Activated naive CD4-positive, alpha-beta T cell treated with anti-CD3 and anti-CD28 coated beads, Interleukin-2, amount 50 U/mL, for 24 hours (primary cell): ENCODE measurements around the gene BEND2.
"Not testable (repeated sequence)": the region's sequence is repeated elsewhere in the genome, so short reads cannot be mapped to it uniquely, and the experiment has no call there.

ENCODE experiments used
- H3K27ac Mint-ChIP-seq: one replicate; pipeline ENCODE4 v1.8.0; 2021; ENCODE audit warnings: mild to moderate bottlenecking, mixed read lengths
- H3K27me3 Mint-ChIP-seq: one replicate; pipeline ENCODE4 v1.8.0; 2021; ENCODE audit warnings: mixed read lengths
- H3K36me3 Mint-ChIP-seq: one replicate; pipeline ENCODE4 v1.8.0; 2021; ENCODE audit warnings: mixed read lengths
- H3K4me1 Mint-ChIP-seq: one replicate; pipeline ENCODE4 v1.8.0; 2021; ENCODE audit warnings: mixed read lengths
- H3K4me3 Mint-ChIP-seq: one replicate; pipeline ENCODE4 v1.8.0; 2021; ENCODE audit warnings: mild to moderate bottlenecking, mixed read lengths
- H3K9me3 Mint-ChIP-seq: one replicate; pipeline ENCODE4 v1.8.0; 2021; ENCODE audit warnings: mixed read lengths

BEND2 gene

DNA sequence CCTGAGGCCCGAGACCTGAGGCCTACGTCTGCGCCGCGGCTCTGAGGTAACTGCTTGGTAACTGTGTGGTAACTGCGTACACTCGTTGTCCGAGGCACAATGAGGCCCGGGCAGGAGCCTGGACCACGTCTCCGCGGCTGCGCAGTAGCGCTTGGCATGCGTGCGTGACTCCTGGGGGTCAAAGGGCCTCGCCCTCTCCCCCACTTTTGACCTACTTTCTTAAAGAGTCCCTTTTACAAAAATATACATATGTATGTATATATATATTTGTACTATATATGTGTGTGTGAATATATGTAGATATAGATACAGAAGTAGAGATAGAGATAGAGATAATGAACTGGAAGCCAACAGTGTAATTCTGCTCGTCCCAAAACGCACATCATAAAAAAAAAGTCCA is at the start of gene BEND2:
Gene BEND2, minus strand, starts transcription at position 101 of the 400 bp plus-strand sequence. CDS start 136 bp downstream, outside the sequence.
- Mint-ChIP-seq H3K27me3 (no peaks in the 10 kb centered on the region), H3K9me3 (no peaks in the 10 kb centered on the region), H3K36me3 (no peaks in the 10 kb centered on the region), H3K4me1 (no peaks in the 10 kb centered on the region), H3K27ac (no peak within 1 kb of the TSS), H3K4me3 (no peak within 1 kb of the TSS)

DNA sequence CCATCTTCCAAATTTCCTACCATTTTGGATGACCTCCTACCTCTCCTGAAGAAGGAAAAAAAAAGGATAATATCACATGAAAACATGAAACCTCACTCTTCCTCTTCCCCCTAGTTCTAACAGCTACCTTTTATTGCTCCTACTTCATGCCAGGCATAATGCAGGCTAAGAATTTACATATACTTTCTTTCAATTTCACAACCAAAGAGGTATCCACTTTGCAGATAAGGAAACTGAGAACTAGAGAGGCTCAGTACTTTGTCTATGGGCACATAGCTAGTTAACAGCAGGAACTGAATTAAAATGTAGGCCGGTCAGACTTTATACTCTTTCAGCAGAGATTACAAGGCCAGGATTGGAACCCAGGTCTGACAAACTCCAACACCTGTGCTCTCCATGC is 34.4 kb upstream of the BEND2 start:
- Mint-ChIP-seq H3K4me3 (no peak overlapping the region), H3K9me3 (no peaks in the 10 kb centered on the region), H3K27me3 (no peaks in the 10 kb centered on the region), H3K27ac (no peak overlapping the region), H3K4me1 (no peaks in the 10 kb centered on the region), H3K36me3 (peaks cover 8% of the 10 kb centered on the region)

DNA sequence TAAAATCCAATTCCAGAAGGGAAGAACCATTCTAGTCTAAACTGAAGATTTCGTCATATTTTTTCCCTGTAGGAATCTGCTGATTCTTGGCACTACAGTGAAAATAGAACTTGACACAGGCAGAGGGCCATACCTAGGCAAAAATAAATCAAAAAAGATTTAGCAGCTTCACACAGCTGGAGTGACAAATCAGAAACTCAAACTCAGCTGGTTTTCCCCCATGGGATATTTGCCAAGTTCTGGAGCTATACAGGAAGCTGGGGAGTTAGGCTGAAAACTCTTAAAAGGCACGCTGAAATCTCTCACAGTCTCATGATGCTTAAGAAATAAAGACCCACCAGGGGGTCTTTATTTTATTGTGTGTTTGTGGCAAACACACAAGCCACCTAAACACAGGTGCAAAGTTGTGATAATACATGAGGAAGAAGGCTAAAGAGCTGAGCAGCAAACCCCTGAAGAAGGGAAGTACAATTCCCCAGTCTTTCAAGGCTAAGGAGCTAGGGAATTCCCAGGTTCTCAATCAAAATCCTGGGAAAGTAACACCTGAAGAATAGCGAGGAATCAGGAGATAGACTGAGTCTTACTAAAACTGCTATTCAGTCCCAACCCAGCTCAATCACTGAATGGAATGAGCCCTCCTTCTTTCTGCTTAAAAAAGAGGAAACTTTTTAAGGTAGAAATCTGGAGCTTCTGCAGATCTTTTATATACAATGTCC is 32.1 kb upstream of the BEND2 start:
- peaks cover 9% of the 10 kb centered on the region for H3K36me3 Mint-ChIP-seq
- no peaks in the 10 kb centered on the region for H3K9me3 Mint-ChIP-seq
- no peak overlapping the region for H3K4me3 Mint-ChIP-seq
- no peak overlapping the region for H3K27ac Mint-ChIP-seq
- H3K4me1 Mint-ChIP-seq = no peaks in the 10 kb centered on the region
- no peaks in the 10 kb centered on the region for H3K27me3 Mint-ChIP-seq

DNA sequence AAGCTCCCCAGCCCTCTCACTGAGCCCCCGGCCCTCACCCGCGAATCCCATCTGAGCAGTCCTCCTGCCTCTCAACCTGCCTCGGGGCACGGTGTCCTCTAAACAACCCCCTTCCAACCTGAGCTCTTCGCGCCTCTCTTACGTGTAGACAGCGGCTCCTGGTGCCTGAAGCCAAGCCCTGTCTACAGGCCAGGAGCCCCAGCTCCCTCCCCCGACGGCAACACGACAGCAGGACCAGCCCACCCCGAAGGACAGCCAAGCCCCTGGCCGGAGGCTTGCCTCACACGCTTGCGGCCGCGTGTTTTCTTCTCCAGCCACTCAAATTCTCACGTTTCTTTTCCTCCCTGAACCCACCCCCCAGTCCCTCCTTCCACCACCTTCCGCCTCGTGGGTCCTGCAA is 9.0 kb upstream of the BEND2 start:
- H3K4me1 Mint-ChIP-seq, H3K4me3 Mint-ChIP-seq, H3K27me3 Mint-ChIP-seq, H3K27ac Mint-ChIP-seq, H3K9me3 Mint-ChIP-seq, H3K36me3 Mint-ChIP-seq: not testable (repeated sequence)

DNA sequence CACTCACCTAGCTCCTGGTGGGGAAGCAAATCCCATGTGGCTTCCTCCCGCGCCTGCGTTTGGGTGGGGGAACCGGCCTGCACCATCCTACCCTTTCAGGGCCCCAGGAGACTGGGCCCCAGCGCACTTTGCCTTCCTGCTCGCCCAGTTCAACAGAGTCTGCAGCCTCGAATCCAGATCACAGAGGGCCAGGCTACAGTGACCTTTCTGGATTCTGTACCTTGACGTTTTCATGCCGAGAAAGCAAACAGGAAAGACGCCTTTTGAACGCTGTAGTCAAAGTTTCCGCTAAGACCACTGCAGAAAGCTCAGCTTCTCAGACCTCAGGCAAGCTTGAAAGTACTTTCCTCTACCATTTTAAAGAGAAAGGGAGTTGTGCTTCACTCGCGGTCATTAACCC is 7.4 kb upstream of the BEND2 start:
- Mint-ChIP-seq H3K27ac (no peak overlapping the region), H3K36me3 (no peaks in the 10 kb centered on the region), H3K4me3 (no peak overlapping the region), H3K27me3 (no peaks in the 10 kb centered on the region), H3K9me3 (no peaks in the 10 kb centered on the region), H3K4me1 (no peaks in the 10 kb centered on the region)

DNA sequence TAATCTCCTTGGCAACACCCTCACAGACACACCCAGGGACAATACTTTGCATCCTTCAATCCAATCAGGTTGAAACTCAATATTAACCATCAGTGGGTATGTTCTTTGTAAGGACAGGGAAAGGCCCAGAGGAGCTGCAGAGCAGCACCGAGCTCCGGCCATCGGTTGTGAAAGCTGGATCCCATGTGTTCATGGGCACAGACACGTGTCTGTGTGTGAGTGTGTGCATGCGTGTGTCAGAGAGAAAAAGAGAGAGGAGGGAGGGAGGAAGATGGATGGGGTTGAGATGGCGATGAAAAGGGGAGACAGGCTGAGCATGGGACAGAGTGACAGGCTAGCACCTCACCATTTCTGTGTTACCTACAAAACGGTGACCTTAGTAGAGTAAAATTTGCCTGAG is 6.8 kb upstream of the BEND2 start:
- Mint-ChIP-seq H3K27ac (no peak overlapping the region), H3K36me3 (no peaks in the 10 kb centered on the region), H3K4me1 (no peaks in the 10 kb centered on the region), H3K27me3 (no peaks in the 10 kb centered on the region), H3K9me3 (no peaks in the 10 kb centered on the region), H3K4me3 (no peak overlapping the region)

DNA sequence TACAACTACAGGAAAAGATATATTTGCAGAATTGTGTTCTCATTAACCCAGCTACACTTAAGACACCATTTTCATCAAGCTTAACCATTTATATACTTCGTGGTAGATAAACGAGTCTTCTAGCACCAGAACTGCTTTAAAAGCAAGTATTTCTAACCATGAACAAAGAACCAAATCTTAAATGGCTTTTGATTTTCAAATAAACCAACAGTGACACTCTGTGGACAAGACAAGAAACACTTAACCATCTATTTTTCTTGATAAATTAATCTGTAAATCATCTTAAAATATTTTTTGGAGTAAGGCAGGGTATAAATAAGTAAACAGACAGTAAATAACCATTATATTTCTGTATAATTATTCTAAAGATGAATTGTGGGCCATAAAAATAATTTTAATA is 10.2 kb downstream of the BEND2 start:
- no peak overlapping the region for H3K4me3 Mint-ChIP-seq
- H3K27me3 Mint-ChIP-seq = no peaks in the 10 kb centered on the region
- H3K4me1 Mint-ChIP-seq = no peaks in the 10 kb centered on the region
- no peak overlapping the region for H3K27ac Mint-ChIP-seq
- no peaks in the 10 kb centered on the region for H3K36me3 Mint-ChIP-seq
- no peaks in the 10 kb centered on the region for H3K9me3 Mint-ChIP-seq

DNA sequence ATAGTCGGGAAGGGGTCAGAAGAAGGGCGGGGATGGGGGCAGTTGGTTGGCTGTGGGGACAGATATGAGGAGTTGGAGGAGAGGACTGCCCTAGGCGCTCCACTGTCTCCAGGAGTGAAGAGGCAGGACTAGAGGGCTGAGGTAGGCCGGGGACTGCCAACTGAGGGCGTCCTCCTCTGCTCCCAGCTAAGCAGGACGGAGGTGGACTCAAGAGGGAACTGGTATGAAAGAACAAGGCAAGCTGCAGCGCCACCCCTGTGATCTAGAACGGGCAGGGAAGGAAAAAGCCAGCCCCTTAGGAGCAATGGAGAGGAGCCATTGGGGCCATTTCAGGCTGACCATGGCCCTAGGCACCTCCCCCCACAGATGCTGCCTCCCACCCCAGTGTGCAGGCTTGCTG is 14.0 kb downstream of the BEND2 start:
- H3K4me1 Mint-ChIP-seq = no peaks in the 10 kb centered on the region
- H3K27me3 Mint-ChIP-seq = no peaks in the 10 kb centered on the region
- no peak overlapping the region for H3K27ac Mint-ChIP-seq
- no peaks in the 10 kb centered on the region for H3K36me3 Mint-ChIP-seq
- H3K4me3 Mint-ChIP-seq = no peak overlapping the region
- H3K9me3 Mint-ChIP-seq = no peaks in the 10 kb centered on the region

DNA sequence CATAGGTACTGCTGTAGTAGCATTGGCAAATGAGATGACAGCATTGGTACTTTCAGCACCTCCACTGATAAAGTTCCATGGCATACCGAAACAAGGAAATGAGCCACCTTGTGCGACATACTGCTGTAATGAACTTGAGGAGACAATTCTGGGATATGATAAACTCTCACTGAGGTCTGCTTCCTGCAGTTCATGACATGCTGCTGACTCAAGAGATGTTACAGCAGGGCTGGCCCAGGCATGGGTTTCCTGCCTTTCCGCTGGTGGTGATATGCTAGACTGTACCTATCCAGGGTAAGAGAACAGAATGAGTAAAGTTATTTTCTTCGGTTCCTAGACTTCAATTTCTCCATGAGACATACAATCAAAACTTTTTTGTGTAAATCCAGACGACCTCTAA is 17.1 kb downstream of the BEND2 start:
- Mint-ChIP-seq H3K4me3 (no peak overlapping the region), H3K36me3 (no peaks in the 10 kb centered on the region), H3K27ac (no peak overlapping the region), H3K27me3 (no peaks in the 10 kb centered on the region), H3K4me1 (no peaks in the 10 kb centered on the region), H3K9me3 (no peaks in the 10 kb centered on the region)

DNA sequence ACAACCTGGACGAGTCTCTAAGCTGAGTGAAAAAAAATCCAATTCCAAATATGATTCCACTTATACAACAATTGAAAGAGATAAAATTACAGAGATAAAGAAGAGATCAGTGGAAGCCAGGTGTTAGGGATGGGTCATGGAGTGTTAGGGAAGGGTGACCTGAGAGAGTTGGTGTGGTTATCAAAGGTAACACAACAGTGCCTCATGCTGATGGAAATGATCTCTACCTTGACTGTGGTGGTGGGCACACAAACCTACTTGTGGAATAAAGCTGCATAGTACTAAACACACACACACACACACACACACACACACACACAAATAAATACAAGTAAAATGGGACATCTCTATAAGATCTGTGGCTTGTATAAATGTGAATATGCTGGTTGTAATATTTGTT is 26.0 kb downstream of the BEND2 start:
- Mint-ChIP-seq H3K27ac (no peak overlapping the region), H3K36me3 (no peaks in the 10 kb centered on the region), H3K27me3 (no peaks in the 10 kb centered on the region), H3K4me3 (no peak overlapping the region), H3K4me1 (no peaks in the 10 kb centered on the region), H3K9me3 (no peaks in the 10 kb centered on the region)

DNA sequence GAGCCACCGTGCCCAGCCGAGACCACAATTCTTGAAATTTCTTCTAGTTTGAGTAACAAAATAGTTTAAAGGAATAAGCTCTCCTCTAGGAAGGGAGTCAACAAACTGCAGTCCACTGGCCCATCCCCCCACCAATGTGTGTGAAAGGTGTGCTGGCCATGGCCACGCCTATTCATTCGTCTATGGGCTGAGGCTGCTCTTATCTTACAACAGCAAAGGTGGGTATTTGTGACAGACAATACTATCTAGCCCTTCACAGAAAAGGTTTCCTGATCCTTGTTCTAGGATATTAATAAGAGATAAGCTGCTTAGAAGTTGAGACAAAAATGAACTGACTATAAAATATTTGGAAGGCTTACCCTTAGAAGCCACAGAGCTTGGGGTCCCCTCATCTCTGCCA is 41.2 kb downstream of the BEND2 start:
- H3K9me3 Mint-ChIP-seq = no peaks in the 10 kb centered on the region

DNA sequence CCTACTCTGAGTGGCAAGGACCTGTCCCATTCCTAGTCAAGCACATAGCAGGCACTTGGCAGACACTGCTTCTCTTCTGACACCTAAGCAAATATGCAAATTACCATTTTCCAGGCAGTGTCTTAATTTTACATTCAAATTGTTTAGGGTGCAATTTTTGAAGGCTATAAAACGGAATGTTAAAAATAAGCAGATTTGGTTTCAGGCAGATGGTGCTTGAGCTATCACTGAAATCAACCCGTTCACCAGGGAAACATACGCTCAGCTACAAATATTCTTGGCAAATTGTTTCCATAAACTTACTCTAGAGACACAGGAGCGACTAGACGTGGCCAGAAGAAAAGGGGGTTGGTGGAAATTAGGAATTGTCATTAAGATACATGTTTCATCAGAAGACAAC is 45.7 kb downstream of the BEND2 start:
- Mint-ChIP-seq H3K9me3 (no peaks in the 10 kb centered on the region), H3K27ac (no peak overlapping the region), H3K4me3 (no peak overlapping the region), H3K27me3 (peaks cover 4% of the 10 kb centered on the region), H3K4me1 (no peaks in the 10 kb centered on the region), H3K36me3 (no peaks in the 10 kb centered on the region)

More for the DNA sequence above, 41.2 kb downstream of the BEND2 start:
- H3K36me3 Mint-ChIP-seq = no peaks in the 10 kb centered on the region
- H3K27me3 Mint-ChIP-seq = peaks cover 3% of the 10 kb centered on the region
- H3K4me3 Mint-ChIP-seq = no peak overlapping the region
- no peak overlapping the region for H3K27ac Mint-ChIP-seq
- H3K4me1 Mint-ChIP-seq = no peaks in the 10 kb centered on the region

DNA sequence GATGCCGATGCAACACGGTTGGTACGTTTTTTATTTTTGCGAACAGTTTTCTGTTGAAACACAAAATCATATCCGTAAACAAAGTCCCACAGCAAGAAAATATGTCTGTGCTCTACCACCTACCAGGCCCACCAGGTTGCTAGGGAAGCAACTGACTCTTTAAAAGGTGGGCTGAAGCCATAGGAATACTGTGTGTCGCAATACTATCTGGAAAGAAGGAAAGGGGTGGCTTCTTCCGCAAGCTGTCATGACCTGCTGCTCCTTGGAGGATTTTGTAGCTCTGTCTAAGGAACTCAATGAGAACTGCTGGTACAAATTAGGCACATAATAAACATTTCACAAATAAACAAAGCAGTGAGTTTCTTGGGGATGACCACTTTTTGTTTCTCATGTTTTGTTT is 46.5 kb downstream of the BEND2 start:
- H3K4me3 Mint-ChIP-seq = no peak overlapping the region
- H3K27me3 Mint-ChIP-seq = peaks cover 4% of the 10 kb centered on the region
- H3K4me1 Mint-ChIP-seq = no peaks in the 10 kb centered on the region
- no peak overlapping the region for H3K27ac Mint-ChIP-seq
- no peaks in the 10 kb centered on the region for H3K36me3 Mint-ChIP-seq
- no peaks in the 10 kb centered on the region for H3K9me3 Mint-ChIP-seq

DNA sequence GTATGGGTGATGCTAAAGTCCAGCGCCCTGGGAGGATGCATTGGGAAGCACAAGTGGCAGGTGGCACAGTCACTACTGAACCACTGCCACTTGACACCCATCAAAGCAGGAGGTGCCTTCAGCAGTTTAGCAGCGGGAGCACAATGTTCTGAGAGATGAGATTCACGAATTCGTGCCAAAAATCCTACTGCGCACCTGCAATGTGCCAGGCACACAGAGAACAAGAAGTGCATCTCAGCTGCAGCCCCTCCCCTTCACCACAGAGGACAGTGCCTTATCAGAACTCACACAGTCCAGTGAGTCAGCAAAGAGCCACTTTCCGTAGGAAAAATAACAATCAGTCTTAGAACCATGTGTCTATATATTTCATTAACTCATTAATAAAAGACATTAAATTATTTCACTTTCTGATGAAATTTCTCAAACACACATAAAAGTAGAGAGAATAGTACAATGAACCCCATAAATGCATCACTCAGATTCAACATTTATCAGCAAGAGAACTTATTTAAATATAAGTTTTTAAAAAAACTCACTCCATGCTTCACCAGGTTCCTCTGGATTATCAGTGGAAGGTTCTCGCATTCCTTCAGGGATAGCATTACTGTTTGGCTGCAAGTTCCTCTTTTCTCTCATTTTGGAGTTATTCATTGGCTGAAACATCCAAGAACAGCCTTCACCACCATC is 47.0 kb downstream of the BEND2 start:
- Mint-ChIP-seq H3K9me3 (no peaks in the 10 kb centered on the region), H3K27ac (no peak overlapping the region), H3K27me3 (peaks cover 4% of the 10 kb centered on the region), H3K36me3 (no peaks in the 10 kb centered on the region), H3K4me1 (no peaks in the 10 kb centered on the region), H3K4me3 (no peak overlapping the region)

DNA sequence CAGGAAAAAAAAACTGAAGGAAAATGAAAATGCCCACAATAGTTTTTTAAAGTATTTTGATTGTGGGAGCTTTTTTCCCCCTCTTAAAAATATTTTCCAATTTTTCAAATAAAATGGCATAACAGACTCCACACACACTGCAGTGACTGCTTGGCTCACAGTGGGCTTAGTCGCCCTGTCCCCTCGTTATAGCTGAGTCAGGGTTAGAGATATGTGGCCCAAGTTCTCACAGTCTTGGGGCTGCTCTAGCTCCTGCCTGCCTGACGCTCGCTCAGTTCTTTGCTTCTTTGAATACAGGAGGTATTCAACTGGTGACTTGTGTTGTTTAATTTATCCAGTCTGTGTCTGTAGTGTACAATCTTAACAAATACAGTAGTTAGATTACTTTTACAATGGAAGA is 47.7 kb downstream of the BEND2 start:
- Mint-ChIP-seq H3K36me3 (no peaks in the 10 kb centered on the region), H3K4me3 (no peak overlapping the region), H3K9me3 (no peaks in the 10 kb centered on the region), H3K4me1 (no peaks in the 10 kb centered on the region), H3K27ac (no peak overlapping the region), H3K27me3 (peaks cover 2% of the 10 kb centered on the region)

DNA sequence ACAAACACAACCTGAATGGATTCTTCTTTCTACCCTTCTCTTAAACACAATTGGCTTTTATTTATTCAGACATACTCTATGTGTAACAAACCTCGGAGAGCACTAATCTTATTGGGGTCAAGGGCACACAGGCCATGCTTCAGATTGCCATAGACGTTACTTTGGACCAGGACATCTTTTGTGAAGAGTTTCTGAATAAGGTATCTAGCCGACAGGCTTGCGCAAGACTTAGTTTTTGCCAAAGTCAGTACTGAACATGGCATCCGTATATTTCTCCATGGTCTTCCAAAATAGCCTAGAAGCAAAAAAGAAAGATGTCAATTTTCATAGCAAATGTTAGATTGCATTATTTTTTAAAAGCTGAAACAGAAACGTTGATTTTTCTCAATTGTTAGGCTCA is 49.8 kb downstream of the BEND2 start:
- no peaks in the 10 kb centered on the region for H3K36me3 Mint-ChIP-seq

DNA sequence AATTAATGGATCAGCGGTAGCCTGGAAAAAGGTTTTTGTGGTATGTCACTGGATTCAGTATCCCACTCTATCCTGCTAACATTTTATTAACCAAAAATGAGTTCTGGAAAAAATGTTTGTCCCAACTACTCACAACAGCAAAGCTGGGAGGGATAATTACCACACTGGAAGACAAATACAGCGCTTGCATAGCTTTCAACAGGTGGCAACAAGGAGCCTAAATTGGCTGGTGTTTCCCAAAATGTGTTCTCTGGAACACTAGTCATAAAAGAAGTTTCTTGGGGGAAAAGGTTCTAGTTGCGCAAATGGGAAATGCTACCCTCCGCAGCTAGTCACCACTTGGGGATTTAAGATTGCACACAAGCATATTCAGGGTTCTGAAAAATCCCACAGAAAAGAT is 54.6 kb downstream of the BEND2 start:
- Mint-ChIP-seq H3K4me1 (no peaks in the 10 kb centered on the region), H3K27me3 (no peaks in the 10 kb centered on the region), H3K9me3 (no peaks in the 10 kb centered on the region), H3K4me3 (no peak overlapping the region), H3K36me3 (no peaks in the 10 kb centered on the region), H3K27ac (no peak overlapping the region)

More for the DNA sequence above, 49.8 kb downstream of the BEND2 start:
- Mint-ChIP-seq H3K27ac (no peak overlapping the region), H3K9me3 (no peaks in the 10 kb centered on the region), H3K27me3 (peaks cover 2% of the 10 kb centered on the region), H3K4me1 (no peaks in the 10 kb centered on the region), H3K4me3 (no peak overlapping the region)
